Gastroesophageal sphincter (tissue), 4 donors: Measurements from ENCODE around the gene CTNNA3. TPM values are rescaled to one million over a fixed set of nuclear protein-coding genes. Genes with fewer than 3 reads are reported as not detected.

ENCODE experiments used
- ATAC-seq: fragments of 150-250 bp; one replicate; pipeline ENCODE4 v1.9.1; 2016; ENCODE audit warnings: mild to moderate bottlenecking, moderate library complexity
- H3K27ac ChIP-seq, 4 donors: fragments of 200-600 bp; sonication (generic) in 3 of 4; 1 replicate in 3 of 4; 2 replicates in 1 of 4; pipeline ENCODE4 v1.5.1; 2016 to 2019
- H3K27me3 ChIP-seq: fragments of 200-600 bp; sonication (generic); one replicate; pipeline ENCODE4 v1.5.1; 2019
- H3K36me3 ChIP-seq, 2 donors: fragments of 200-600 bp; sonication (generic); one replicate each; pipeline ENCODE4 v1.5.1; 2019; ENCODE audit warnings: control low read depth in 1 of 2
- H3K4me1 ChIP-seq, 3 donors: fragments of 200-600 bp; sonication (generic); 1 replicate in 2 of 3; 2 replicates in 1 of 3; pipeline ENCODE4 v1.5.1; 2016 to 2019; ENCODE audit warnings: control low read depth in 2 of 3
- H3K4me3 ChIP-seq, 2 donors: fragments of 200-600 bp; sonication (generic); one replicate each; pipeline ENCODE4 v1.5.1; 2019; ENCODE audit warnings: mild to moderate bottlenecking in 1 of 2, moderate library complexity in 1 of 2
- H3K9me3 ChIP-seq, 3 donors: fragments of 200-600 bp; sonication (generic); one replicate each; pipeline ENCODE4 v1.5.1; 2017 to 2019; ENCODE audit warnings: control low read depth in 2 of 3
- CTCF ChIP-seq, 4 experiments: fragments of 200-600 bp in 2 of 4; fragments of 450-650 bp in 2 of 4; sonication (generic) in 1 of 4; IDR thresholded peaks; one replicate each; pipeline ENCODE4 v1.5.1; 2017 to 2019; ENCODE audit warnings: antibody characterized with exemption in 4 of 4, mild to moderate bottlenecking in 2 of 4, moderate library complexity in 2 of 4
- EP300 ChIP-seq: sonication (generic); formaldehyde crosslinking; IDR thresholded peaks from one replicate; pipeline ENCODE4 v1.6.1; 2017; ENCODE audit warnings: antibody characterized with exemption, mild to moderate bottlenecking
- POLR2A ChIP-seq, 2 donors: fragments of 450-650 bp; IDR thresholded peaks; one replicate each; pipeline ENCODE4 v1.6.1; 2017; ENCODE audit warnings: antibody characterized with exemption in 2 of 2, mild to moderate bottlenecking in 2 of 2, moderate library complexity in 1 of 2
- POLR2AphosphoS5 ChIP-seq: sonication (generic); formaldehyde crosslinking; IDR thresholded peaks from one replicate; pipeline ENCODE4 v1.6.1; 2017; ENCODE audit warnings: antibody characterized with exemption
- WGBS, 2 donors: methylation state at CpG; one replicate each; pipeline ENCODE4 v1.1.5; 2018; ENCODE audit warnings: low coverage in 1 of 2; 5-methylcytosine and 5-hydroxymethylcytosine counted together
- total RNA-seq, 4 donors: library from RNA; depleted of rRNA; stranded (reverse); fragments of >200 nt; gene quantifications; one replicate each; pipeline ENCODE4 v1.1.0, GENCODE V29; 2016

The CTNNA3 gene
- total RNA-seq, 4 donors from 2014 or later = 5.1 to 22.0 (median 13.8) TPM

GRCh38 chr10:66917104-66917503 is 778.9 kb downstream of the CTNNA3 start:
- WGBS, 2 donors = 37 to 76% methylated on average over 3 of the region's 3 CpGs
- ATAC-seq = no peak

GRCh38 chr10:66916030-66916429 is 780.0 kb downstream of the CTNNA3 start:
- Histone ChIP-seq H3K4me3 (no peak overlapping the region), H3K27ac (no peak overlapping the region), H3K9me3 (no peaks in the 10 kb centered on the region), H3K36me3 (no peaks in the 10 kb centered on the region), H3K27me3 (no peaks in the 10 kb centered on the region), H3K4me1 (no peaks in the 10 kb centered on the region)
- TF ChIP-seq CTCF (IDR thresholded peaks at IDR 0.05) (no peak), POLR2A (IDR thresholded peaks at IDR 0.05) (no peak), EP300 (no peak), POLR2AphosphoS5 (no peak)
- 83 to 89% methylated on average over 2 of the region's 2 CpGs for WGBS, 2 donors
- ATAC-seq = no peak

More at GRCh38 chr10:66917104-66917503, 778.9 kb downstream of the CTNNA3 start:
- TF ChIP-seq POLR2A (IDR thresholded peaks at IDR 0.05) (no peak), EP300 (no peak), POLR2AphosphoS5 (no peak), CTCF (IDR thresholded peaks at IDR 0.05) (no peak)
- Histone ChIP-seq H3K4me3 (no peak overlapping the region), H3K27me3 (no peaks in the 10 kb centered on the region), H3K9me3 (no peaks in the 10 kb centered on the region), H3K27ac (no peak overlapping the region), H3K36me3 (no peaks in the 10 kb centered on the region), H3K4me1 (no peaks in the 10 kb centered on the region)

GRCh38 chr10:66910671-66911070 is 785.3 kb downstream of the CTNNA3 start:
- Histone ChIP-seq H3K27ac (no peak overlapping the region), H3K4me3 (no peak overlapping the region), H3K4me1 (no peaks in the 10 kb centered on the region), H3K9me3 (no peaks in the 10 kb centered on the region), H3K36me3 (no peaks in the 10 kb centered on the region), H3K27me3 (no peaks in the 10 kb centered on the region)
- no peak for TF ChIP-seq POLR2A (IDR thresholded peaks at IDR 0.05)
- TF ChIP-seq EP300 = no peak
- TF ChIP-seq CTCF (IDR thresholded peaks at IDR 0.05) = no peak
- no peak for TF ChIP-seq POLR2AphosphoS5
- 77 to 82% methylated on average over 5 of the region's 5 CpGs for WGBS, 2 donors
- ATAC-seq = no peak

- Histone ChIP-seq H3K9me3 (peaks cover 0 to under 1% (median 0%) of the 10 kb centered on the region in 3 donors), H3K4me1 (no peaks in the 10 kb centered on the region), H3K4me3 (no peak overlapping the region), H3K27me3 (no peaks in the 10 kb centered on the region), H3K27ac (no peak overlapping the region), H3K36me3 (no peaks in the 10 kb centered on the region)
- no peak for ATAC-seq
- TF ChIP-seq POLR2A (IDR thresholded peaks at IDR 0.05) (no peak), EP300 (no peak), POLR2AphosphoS5 (no peak), CTCF (IDR thresholded peaks at IDR 0.05) (no peak)
- WGBS, 2 donors = 0 to 39% methylated on average over 2 of the region's 2 CpGs
Observed at GRCh38 chr10:66892871-66893270, 803.1 kb downstream of the CTNNA3 start.

GRCh38 chr10:66888237-66888636 is 807.8 kb downstream of the CTNNA3 start:
- Histone ChIP-seq H3K36me3 (no peaks in the 10 kb centered on the region), H3K4me1 (no peaks in the 10 kb centered on the region), H3K9me3 (no peaks in the 10 kb centered on the region), H3K4me3 (no peak overlapping the region), H3K27ac (no peak overlapping the region), H3K27me3 (no peaks in the 10 kb centered on the region)
- TF ChIP-seq POLR2A (IDR thresholded peaks at IDR 0.05) (no peak), POLR2AphosphoS5 (no peak), EP300 (no peak), CTCF (IDR thresholded peaks at IDR 0.05) (no peak)
- no peak for ATAC-seq
- WGBS, 2 donors = 56% methylated on average over 1 of the region's 1 CpG; no CpG with 5 or more reads in 1 of the 2 donors
